ENCODE results near the gene BCR. TPM values are rescaled to one million over a fixed set of nuclear protein-coding genes. Genes with fewer than 3 reads are reported as not detected.

BCR gene
- total and polyA plus RNA-seq, 2 experiments from 2014 or later: 38.8 to 42.2 TPM

DNA sequence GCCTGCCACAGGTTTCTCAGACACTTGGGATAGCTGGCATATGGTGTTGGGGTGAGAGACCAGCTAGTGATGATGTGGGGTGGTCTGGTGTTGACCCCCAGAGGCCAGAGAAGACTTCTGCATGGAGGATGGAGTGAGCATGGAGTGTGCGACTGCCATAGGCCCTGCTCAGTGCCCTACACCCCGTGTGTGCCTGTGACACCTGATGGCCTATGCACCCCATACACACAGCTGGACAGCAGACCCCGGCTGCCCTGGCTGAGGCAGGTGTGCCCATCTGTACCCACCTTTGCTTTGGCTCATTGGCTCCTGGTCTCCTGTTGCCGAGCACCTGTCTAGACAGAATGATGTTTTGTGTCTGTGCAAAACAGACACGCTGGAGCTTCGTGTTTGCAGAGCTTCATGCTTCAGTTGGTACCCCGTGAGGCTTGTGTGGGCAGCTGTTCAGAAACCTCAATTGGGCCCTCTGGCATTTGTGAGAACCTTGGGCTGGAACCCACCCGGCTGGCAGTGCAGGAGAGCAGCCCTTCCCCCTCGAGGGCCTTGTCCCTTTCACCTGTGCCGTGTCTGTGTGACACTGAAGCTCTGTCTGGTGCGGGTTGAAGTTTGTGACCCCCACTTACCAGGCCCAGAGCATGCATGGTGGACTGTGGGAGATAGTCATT lies 27.6 kb downstream of the BCR start:
- H3K36me3 ChIP-seq (replicated peaks; ENCODE audit: insufficient read depth, low read depth): no peaks in the 10 kb centered on the region
- no peak overlapping the region for H3K4me2 ChIP-seq
- no peak for DNase-seq (ENCODE audit: low spot score)
- TF ChIP-seq EZH2 (IDR thresholded peaks at IDR 0.05; ENCODE audit: borderline replicate concordance) (no peak), EZH2phosphoT487 (IDR thresholded peaks at IDR 0.05; ENCODE audit: low read depth, severe bottlenecking, unreplicated experiment) (no peak)
- TF ChIP-seq, protein P1, sequence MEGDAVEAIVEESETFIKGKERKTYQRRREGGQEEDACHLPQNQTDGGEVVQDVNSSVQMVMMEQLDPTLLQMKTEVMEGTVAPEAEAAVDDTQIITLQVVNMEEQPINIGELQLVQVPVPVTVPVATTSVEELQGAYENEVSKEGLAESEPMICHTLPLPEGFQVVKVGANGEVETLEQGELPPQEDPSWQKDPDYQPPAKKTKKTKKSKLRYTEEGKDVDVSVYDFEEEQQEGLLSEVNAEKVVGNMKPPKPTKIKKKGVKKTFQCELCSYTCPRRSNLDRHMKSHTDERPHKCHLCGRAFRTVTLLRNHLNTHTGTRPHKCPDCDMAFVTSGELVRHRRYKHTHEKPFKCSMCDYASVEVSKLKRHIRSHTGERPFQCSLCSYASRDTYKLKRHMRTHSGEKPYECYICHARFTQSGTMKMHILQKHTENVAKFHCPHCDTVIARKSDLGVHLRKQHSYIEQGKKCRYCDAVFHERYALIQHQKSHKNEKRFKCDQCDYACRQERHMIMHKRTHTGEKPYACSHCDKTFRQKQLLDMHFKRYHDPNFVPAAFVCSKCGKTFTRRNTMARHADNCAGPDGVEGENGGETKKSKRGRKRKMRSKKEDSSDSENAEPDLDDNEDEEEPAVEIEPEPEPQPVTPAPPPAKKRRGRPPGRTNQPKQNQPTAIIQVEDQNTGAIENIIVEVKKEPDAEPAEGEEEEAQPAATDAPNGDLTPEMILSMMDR (IDR thresholded peaks at IDR 0.05; ENCODE audit: poor library complexity): no peak
- H3K9me2 ChIP-seq (replicated peaks; ENCODE audit: insufficient read depth): no peaks in the 10 kb centered on the region
- no peaks in the 10 kb centered on the region for H3K27me3 ChIP-seq
- no peak overlapping the region for H2AFZ ChIP-seq
- H3K4me1 ChIP-seq (ENCODE audit: insufficient read depth): no peaks in the 10 kb centered on the region
- H4K20me1 ChIP-seq (ENCODE audit: insufficient read depth, poor library complexity, severe bottlenecking): peaks cover 65% of the 10 kb centered on the region
- H3K79me2 ChIP-seq: peaks cover 98% of the 10 kb centered on the region
- no peak overlapping the region for H3K27ac ChIP-seq
- H3K9me3 ChIP-seq (ENCODE audit: low read depth): no peaks in the 10 kb centered on the region
- H3K4me3 ChIP-seq: no peak overlapping the region
- WGBS (ENCODE audit: low lambda C conversion rate, missing lambda C conversion rate): 92% methylated on average over 11 of the region's 11 CpGs

DNA sequence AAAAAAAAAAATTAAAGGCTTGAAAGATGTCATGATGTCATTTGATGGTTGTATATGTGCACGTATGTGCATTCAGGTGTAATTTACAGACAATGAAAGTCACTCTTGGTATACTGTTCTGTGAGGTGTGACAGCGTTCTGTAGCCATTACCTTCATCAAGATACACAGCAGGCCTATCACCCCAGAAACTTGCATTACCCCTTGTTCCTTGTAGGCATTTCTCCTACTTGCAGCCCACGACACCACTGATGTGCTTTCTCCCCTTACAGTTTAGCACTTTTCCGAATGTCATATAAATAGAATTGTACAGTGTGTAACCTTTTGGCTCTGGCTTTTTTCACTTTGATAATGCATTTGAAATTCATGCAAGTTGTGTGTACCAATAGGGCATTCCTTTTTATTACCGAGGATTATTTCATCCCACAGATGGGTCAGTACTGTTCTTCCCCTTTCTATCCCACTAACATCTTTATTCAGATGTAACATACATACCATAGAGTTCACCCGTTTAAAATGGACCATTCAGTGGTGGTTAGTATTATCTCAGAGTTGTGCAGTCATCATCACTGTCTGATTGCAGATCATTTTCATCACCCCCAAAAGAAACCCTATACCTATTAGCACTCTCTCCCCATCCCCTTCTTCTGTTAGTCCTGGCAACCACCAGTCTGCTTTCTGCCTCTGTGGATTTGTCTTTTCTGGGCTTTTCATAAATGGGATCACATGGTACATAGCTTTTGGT lies 30.3 kb downstream of the BCR start:
- peaks cover 6% of the 10 kb centered on the region for H3K4me1 ChIP-seq (ENCODE audit: insufficient read depth)
- H3K4me2 ChIP-seq: no peak overlapping the region
- no peak overlapping the region for H3K27ac ChIP-seq
- H3K4me3 ChIP-seq: no peak overlapping the region
- no peaks in the 10 kb centered on the region for H3K9me3 ChIP-seq (ENCODE audit: low read depth)
- 84% methylated on average over 6 of the region's 6 CpGs for WGBS (ENCODE audit: low lambda C conversion rate, missing lambda C conversion rate)
- peaks cover 98% of the 10 kb centered on the region for H3K79me2 ChIP-seq
- DNase-seq (ENCODE audit: low spot score): no peak
- no peak overlapping the region for H2AFZ ChIP-seq
- H4K20me1 ChIP-seq (ENCODE audit: insufficient read depth, poor library complexity, severe bottlenecking): peaks cover 73% of the 10 kb centered on the region
- no peak for TF ChIP-seq EZH2phosphoT487 (IDR thresholded peaks at IDR 0.05; ENCODE audit: low read depth, severe bottlenecking, unreplicated experiment)
- no peak for TF ChIP-seq EZH2 (IDR thresholded peaks at IDR 0.05; ENCODE audit: borderline replicate concordance)
- TF ChIP-seq, protein P1 (IDR thresholded peaks at IDR 0.05; ENCODE audit: poor library complexity): no peak
- H3K36me3 ChIP-seq (replicated peaks; ENCODE audit: insufficient read depth, low read depth): no peaks in the 10 kb centered on the region
- no peaks in the 10 kb centered on the region for H3K27me3 ChIP-seq
- no peaks in the 10 kb centered on the region for H3K9me2 ChIP-seq (replicated peaks; ENCODE audit: insufficient read depth)

DNA sequence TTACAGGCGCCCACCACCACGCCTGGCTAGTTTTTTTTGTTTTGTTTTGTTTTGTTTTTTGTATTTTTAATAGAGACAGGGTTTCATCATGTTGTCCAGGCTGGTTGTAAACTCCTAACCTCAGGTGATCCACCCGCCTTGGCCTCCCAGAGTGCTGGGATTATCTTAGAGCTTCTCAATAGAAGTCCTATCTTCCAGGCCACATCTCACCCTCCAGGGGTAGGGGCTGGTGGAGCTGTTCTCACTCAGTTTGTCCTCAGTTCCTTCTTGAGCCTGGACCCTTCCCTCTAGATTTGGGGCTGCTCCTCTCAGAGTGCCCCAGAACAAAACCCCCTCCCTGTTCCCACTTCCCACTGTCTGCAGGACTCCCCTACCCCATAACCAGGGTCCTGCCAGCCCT lies 31.3 kb downstream of the BCR start:
- TF ChIP-seq EZH2phosphoT487 (IDR thresholded peaks at IDR 0.05; ENCODE audit: low read depth, severe bottlenecking, unreplicated experiment): no peak
- no peak for TF ChIP-seq EZH2 (IDR thresholded peaks at IDR 0.05; ENCODE audit: borderline replicate concordance)
- TF ChIP-seq, protein P1 (IDR thresholded peaks at IDR 0.05; ENCODE audit: poor library complexity): no peak
- Histone ChIP-seq H3K27ac (no peak overlapping the region), H3K27me3 (no peaks in the 10 kb centered on the region), H2AFZ (no peak overlapping the region), H3K79me2 (peaks cover 98% of the 10 kb centered on the region), H4K20me1 (ENCODE audit: insufficient read depth, poor library complexity, severe bottlenecking) (peaks cover 78% of the 10 kb centered on the region), H3K36me3 (replicated peaks; ENCODE audit: insufficient read depth, low read depth) (no peaks in the 10 kb centered on the region), H3K4me1 (ENCODE audit: insufficient read depth) (peaks cover 12% of the 10 kb centered on the region), H3K4me2 (no peak overlapping the region), H3K9me2 (replicated peaks; ENCODE audit: insufficient read depth) (no peaks in the 10 kb centered on the region), H3K4me3 (no peak overlapping the region), H3K9me3 (ENCODE audit: low read depth) (no peaks in the 10 kb centered on the region)
- WGBS (ENCODE audit: low lambda C conversion rate, missing lambda C conversion rate): 98% methylated on average over 3 of the region's 3 CpGs
- no peak for DNase-seq (ENCODE audit: low spot score)

All from hepatocyte (in vitro differentiated cells).